ENCODE measurements around the gene ARRDC4.

ARRDC4 gene

DNA sequence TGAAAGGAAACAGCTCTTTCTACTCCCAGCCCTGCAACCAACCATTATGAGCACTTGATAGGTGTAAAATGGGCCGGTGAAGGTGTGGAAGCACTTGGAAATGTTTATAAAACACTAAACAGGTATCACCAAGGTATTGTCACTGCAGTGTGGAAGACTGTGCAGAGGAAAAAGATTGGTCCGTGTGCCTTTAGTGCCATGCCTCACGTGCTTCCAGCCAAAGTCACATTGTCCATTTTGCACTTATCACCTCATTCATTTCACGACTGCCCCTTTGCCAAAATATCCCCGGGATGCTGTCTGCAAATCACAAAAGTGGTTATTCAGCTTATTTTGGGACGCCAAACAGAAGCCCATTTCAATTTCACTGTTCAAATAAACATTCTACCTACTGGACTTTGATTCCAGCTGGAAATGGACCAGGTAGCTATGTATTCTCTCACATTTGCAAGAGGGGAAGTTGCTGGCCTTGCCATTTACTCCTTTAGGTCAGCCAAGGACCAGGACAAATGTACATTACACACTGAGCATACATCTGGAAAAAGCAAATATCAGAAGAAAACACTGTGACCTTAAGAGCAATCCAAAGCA, 58.4 kb downstream of the ARRDC4 start:
- no peak overlapping the region for H3K4me3 ChIP-seq (ENCODE audit: low read length)
- no peak for TF ChIP-seq ZNF274 (IDR thresholded peaks at IDR 0.05; ENCODE audit: low read depth, low read length)
